Stomach (tissue), 4 donors: Measurements from ENCODE around the gene ARHGAP4.

Experiments used
- CTCF ChIP-seq, 7 experiments: fragments of 450-650 bp in 4 of 7; fragments of 200-600 bp in 3 of 7; sonication (generic) in 3 of 7; IDR thresholded peaks; one replicate each; pipeline ENCODE4 v1.5.1; 2016 to 2019; ENCODE audit warnings: antibody characterized with exemption in 7 of 7, control low read depth in 2 of 7, mild to moderate bottlenecking in 1 of 7
- EP300 ChIP-seq: sonication (generic); formaldehyde crosslinking; IDR thresholded peaks from one replicate; pipeline ENCODE4 v1.6.1; 2017; ENCODE audit warnings: antibody characterized with exemption
- POLR2A ChIP-seq, 4 donors: fragments of 450-650 bp; IDR thresholded peaks; one replicate each; pipeline ENCODE4 v1.6.1; 2016; ENCODE audit warnings: antibody characterized with exemption in 4 of 4, control low read depth in 2 of 4, mild to moderate bottlenecking in 1 of 4, moderate library complexity in 1 of 4

DNA sequence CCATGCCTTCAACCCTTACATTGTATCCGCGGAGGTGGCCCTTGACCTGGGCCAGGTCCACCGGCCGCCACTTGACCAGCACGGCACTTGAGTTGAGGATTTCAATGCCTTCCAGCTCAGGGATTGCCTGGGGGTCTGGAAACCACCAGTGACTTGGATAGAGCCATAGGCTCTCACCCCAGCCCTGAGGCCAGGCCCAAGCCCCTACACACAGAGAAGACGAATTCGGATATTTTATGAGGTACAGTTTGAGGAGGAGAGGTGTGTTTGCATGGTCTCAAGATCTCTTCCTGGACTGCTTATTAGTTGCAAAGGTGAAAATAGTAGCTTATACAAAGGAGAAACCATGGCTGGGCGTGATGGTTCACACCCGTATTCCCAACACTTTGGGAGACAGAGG, 60.4 kb downstream of the ARHGAP4 start:
- no peak for TF ChIP-seq EP300
- TF ChIP-seq CTCF (IDR thresholded peaks at IDR 0.05): no peak
- no peak for TF ChIP-seq POLR2A (IDR thresholded peaks at IDR 0.05)
